Colon (tissue), 2 donors: Measurements from ENCODE around the gene PDZD8.

ENCODE experiments used
- FAIRE-seq: peaks from 2 replicates; lab custom pipeline; 2012; peaks lifted over from hg19 to GRCh38; lab: Jason Lieb, UNC
- donor health status: control.
- donor health status: control.

The PDZD8 gene

GRCh38 chr10:117398029-117398428 is 22.8 kb upstream of the PDZD8 start:
- FAIRE-seq: no peak

GRCh38 chr10:117391436-117392205 is 16.4 kb upstream of the PDZD8 start:
- FAIRE-seq: no peak

GRCh38 chr10:117390420-117390819 is 15.2 kb upstream of the PDZD8 start:
- FAIRE-seq: no peak

- no peak for FAIRE-seq
These were observed 11.6 kb upstream of the PDZD8 start for GRCh38 chr10:117386805-117387204.

GRCh38 chr10:117382861-117383260 is 7.6 kb upstream of the PDZD8 start:
- no peak for FAIRE-seq

- FAIRE-seq: no peak
These were observed 507 bp downstream of the PDZD8 start for GRCh38 chr10:117374506-117375359.

- FAIRE-seq: no peak
These were observed 1.3 kb downstream of the PDZD8 start for GRCh38 chr10:117373823-117374505.

GRCh38 chr10:117370205-117370604 is 5.0 kb downstream of the PDZD8 start:
- FAIRE-seq: no peak

- FAIRE-seq: no peak
These were observed 7.5 kb downstream of the PDZD8 start for GRCh38 chr10:117367718-117368117.

- FAIRE-seq: no peak
These were observed 8.5 kb downstream of the PDZD8 start for GRCh38 chr10:117366741-117367140.

- FAIRE-seq: no peak
These were observed 9.6 kb downstream of the PDZD8 start for GRCh38 chr10:117365612-117366011.

GRCh38 chr10:117364110-117364960 is 10.9 kb downstream of the PDZD8 start:
- no peak for FAIRE-seq

GRCh38 chr10:117363028-117363427 is 12.2 kb downstream of the PDZD8 start:
- no peak for FAIRE-seq

- peak; percentile 14 for FAIRE-seq
These were observed 12.9 kb downstream of the PDZD8 start for GRCh38 chr10:117362313-117362712.

GRCh38 chr10:117360994-117361667 is 14.1 kb downstream of the PDZD8 start:
- no peak for FAIRE-seq

- FAIRE-seq: no peak
These were observed 15.2 kb downstream of the PDZD8 start for GRCh38 chr10:117360016-117360415.

- FAIRE-seq: no peak
These were observed 20.2 kb downstream of the PDZD8 start for GRCh38 chr10:117355072-117355471.

- FAIRE-seq: no peak
These were observed 21.6 kb downstream of the PDZD8 start for GRCh38 chr10:117353684-117354083.

GRCh38 chr10:117352724-117353123 is 22.5 kb downstream of the PDZD8 start:
- FAIRE-seq: no peak

- FAIRE-seq: no peak
These were observed 23.2 kb downstream of the PDZD8 start for GRCh38 chr10:117351996-117352395.

- FAIRE-seq: no peak
These were observed 23.7 kb downstream of the PDZD8 start for GRCh38 chr10:117351558-117351957.
